Neural cell (in vitro differentiated cells): Measurements from ENCODE around the gene SNAP25. TPM values are rescaled to one million over a fixed set of nuclear protein-coding genes. Genes with fewer than 3 reads are reported as not detected.

Source experiments
- H2AFZ ChIP-seq: fragments of 200-600, 300-800 bp; sonication (generic), shearing (Covaris generic); 2 replicates; pipeline ENCODE4 v1.6.0; 2014; ENCODE audit warnings: low read depth, mild to moderate bottlenecking, antibody characterized with exemption, low read length, moderate library complexity
- H3F3A ChIP-seq: fragments of 200-600 bp; shearing (Covaris generic); 2 replicates; pipeline ENCODE4 v1.6.1; 2016; ENCODE audit warnings: mild to moderate bottlenecking, moderate library complexity, mixed read lengths, antibody characterized with exemption, low read length; ENCODE audit not compliant: insufficient read depth, poor library complexity, severe bottlenecking
- H3K27ac ChIP-seq: fragments of 200-600, 300-800 bp; sonication (generic), shearing (Covaris generic); 2 replicates; pipeline ENCODE4 v1.5.1; 2014; ENCODE audit warnings: mild to moderate bottlenecking, low read length, moderate library complexity
- H3K27me3 ChIP-seq: fragments of 300-800, 200-600 bp; sonication (generic), shearing (Covaris generic); 2 replicates; pipeline ENCODE4 v1.6.0; 2014; ENCODE audit warnings: mild to moderate bottlenecking, low read depth, low read length, moderate library complexity; ENCODE audit not compliant: insufficient read depth
- H3K36me3 ChIP-seq: fragments of 300-800, 200-600 bp; sonication (generic), shearing (Covaris generic); 2 replicates; pipeline ENCODE4 v1.5.1; 2014; ENCODE audit warnings: mild to moderate bottlenecking, antibody characterized with exemption, low read length, moderate library complexity; ENCODE audit not compliant: insufficient read depth
- H3K4me2 ChIP-seq: fragments of 300-800, 200-600 bp; sonication (generic), shearing (Covaris generic); 2 replicates; pipeline ENCODE4 v1.6.0; 2014; ENCODE audit warnings: mild to moderate bottlenecking, low read length
- H3K4me3 ChIP-seq: fragments of 300-800, 200-600 bp; sonication (generic), shearing (Covaris generic); 2 replicates; pipeline ENCODE4 v1.5.1; 2014; ENCODE audit warnings: mild to moderate bottlenecking, low read length, moderate library complexity
- H3K79me2 ChIP-seq: fragments of 200-600 bp; shearing (Covaris generic); replicated peaks from 2 replicates; pipeline ENCODE4 v1.6.0; 2014; ENCODE audit warnings: mild to moderate bottlenecking, low read length, moderate library complexity; ENCODE audit not compliant: insufficient read depth
- H3K9ac ChIP-seq: fragments of 300-800, 200-600 bp; sonication (generic), shearing (Covaris generic); 2 replicates; pipeline ENCODE4 v1.6.1; 2016; ENCODE audit warnings: mild to moderate bottlenecking, low read length, mixed read lengths
- H3K9me2 ChIP-seq: fragments of 200-600 bp; shearing (Covaris generic); 2 replicates; pipeline ENCODE4 v1.6.1; 2016; ENCODE audit warnings: mild to moderate bottlenecking, low read length, mixed read lengths; ENCODE audit not compliant: insufficient read depth
- H3K9me3 ChIP-seq: fragments of 200-600, 300-800 bp; sonication (generic), shearing (Covaris generic); 2 replicates; pipeline ENCODE4 v1.6.1; 2016; ENCODE audit warnings: mild to moderate bottlenecking, mixed run types, low read length, moderate library complexity, mixed read lengths
- H4K20me1 ChIP-seq: fragments of 200-600 bp; shearing (Covaris generic); 2 replicates; pipeline ENCODE4 v1.6.1; 2016; ENCODE audit warnings: mild to moderate bottlenecking, mixed run types; ENCODE audit not compliant: insufficient read depth
- CTCF ChIP-seq: fragments of 450-650 bp; IDR thresholded peaks from 2 replicates; pipeline ENCODE4 v1.5.1; 2014; ENCODE audit warnings: antibody characterized with exemption, mild to moderate bottlenecking, moderate library complexity; ENCODE audit not compliant: poor library complexity, severe bottlenecking
- EP300 ChIP-seq: fragments of 450-650 bp; conservative IDR thresholded peaks from 2 replicates; pipeline ENCODE4 v1.6.1; 2014; ENCODE audit warnings: antibody characterized with exemption, mild to moderate bottlenecking, moderate library complexity; ENCODE audit not compliant: poor library complexity, severe bottlenecking
- EZH2 ChIP-seq: fragments of 200-600, 300-800 bp; shearing (Covaris generic), sonication (generic); IDR thresholded peaks from 2 replicates; pipeline ENCODE4 v1.6.1; 2014; ENCODE audit warnings: antibody characterized with exemption, low read length, borderline replicate concordance, mild to moderate bottlenecking; ENCODE audit not compliant: insufficient read depth, poor library complexity, severe bottlenecking
- MXI1 ChIP-seq: fragments of 450-650 bp; conservative IDR thresholded peaks from 2 replicates; pipeline ENCODE4 v1.6.1; 2014; ENCODE audit warnings: antibody characterized with exemption, mild to moderate bottlenecking; ENCODE audit not compliant: poor library complexity, severe bottlenecking
- POLR2AphosphoS5 ChIP-seq: IDR thresholded peaks from 2 replicates; pipeline ENCODE4 v1.6.1; 2012
- RAD21 ChIP-seq: fragments of 450-650 bp; conservative IDR thresholded peaks from 2 replicates; pipeline ENCODE4 v1.6.1; 2014; ENCODE audit warnings: antibody characterized with exemption, mild to moderate bottlenecking, moderate library complexity
- REST ChIP-seq: IDR thresholded peaks from 2 replicates; pipeline ENCODE4 v1.6.1; 2012; ENCODE audit warnings: borderline replicate concordance
- SMC3 ChIP-seq: fragments of 450-650 bp; conservative IDR thresholded peaks from 2 replicates; pipeline ENCODE4 v1.6.1; 2014; ENCODE audit warnings: antibody characterized with exemption, mild to moderate bottlenecking, moderate library complexity; ENCODE audit not compliant: poor library complexity
- TAF1 ChIP-seq: IDR thresholded peaks from 2 replicates; pipeline ENCODE4 v1.6.1; 2012; ENCODE audit warnings: low read depth
- polyA plus RNA-seq: library from polyadenylated mRNA; depleted of rRNA; stranded (reverse); fragments of >200 nt; gene quantifications from 2 replicates; pipeline ENCODE4 v1.2.3, GENCODE V29; 2014

SNAP25 gene
- polyA plus RNA-seq, 1 donor from 2014 or later = 139 TPM

DNA sequence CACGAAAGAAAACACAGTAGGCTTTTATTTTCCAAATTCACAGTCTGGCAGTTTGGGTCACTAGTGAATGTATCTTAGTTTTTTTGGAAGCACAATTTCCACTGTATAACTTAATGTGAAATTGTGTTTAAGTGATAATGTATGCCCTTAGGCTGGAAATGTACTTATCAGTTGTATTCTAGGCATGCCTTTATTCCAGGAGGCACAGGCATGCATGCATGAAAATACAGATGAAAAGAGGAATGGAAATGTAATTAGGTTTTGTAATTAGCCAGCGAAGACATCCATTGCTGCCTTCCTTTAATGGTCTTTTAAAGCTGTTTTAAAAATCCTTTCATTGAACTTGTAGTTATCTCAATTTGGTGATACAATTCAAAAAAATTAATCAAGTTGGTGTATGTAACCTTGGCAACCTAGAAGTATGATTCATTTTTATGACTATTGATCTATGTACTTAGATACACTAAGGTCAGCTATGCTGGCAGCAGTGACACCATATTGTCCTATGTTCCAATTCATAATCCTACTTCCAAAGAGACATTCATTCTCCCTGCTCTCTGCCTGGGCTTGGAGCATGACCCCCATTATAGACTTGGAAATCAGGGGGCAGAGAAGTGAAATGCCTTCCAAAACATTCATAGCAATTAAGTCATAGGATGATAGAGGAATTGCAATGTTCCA, 73.1 kb downstream of the SNAP25 start:
- Histone ChIP-seq H3K9me2 (no peaks in the 10 kb centered on the region), H3K79me2 (no peaks in the 10 kb centered on the region), H3K4me2 (no peak overlapping the region), H4K20me1 (no peaks in the 10 kb centered on the region), H3K9ac (no peak overlapping the region), H3K27ac (no peak overlapping the region), H3F3A (no peaks in the 10 kb centered on the region), H2AFZ (no peak overlapping the region), H3K9me3 (no peaks in the 10 kb centered on the region), H3K36me3 (no peaks in the 10 kb centered on the region), H3K4me3 (no peak overlapping the region), H3K27me3 (no peaks in the 10 kb centered on the region)
- TF ChIP-seq REST (no peak), EP300 (no peak), SMC3 (no peak), RAD21 (no peak), POLR2AphosphoS5 (no peak), CTCF (no peak), TAF1 (no peak), MXI1 (no peak), EZH2 (no peak)

DNA sequence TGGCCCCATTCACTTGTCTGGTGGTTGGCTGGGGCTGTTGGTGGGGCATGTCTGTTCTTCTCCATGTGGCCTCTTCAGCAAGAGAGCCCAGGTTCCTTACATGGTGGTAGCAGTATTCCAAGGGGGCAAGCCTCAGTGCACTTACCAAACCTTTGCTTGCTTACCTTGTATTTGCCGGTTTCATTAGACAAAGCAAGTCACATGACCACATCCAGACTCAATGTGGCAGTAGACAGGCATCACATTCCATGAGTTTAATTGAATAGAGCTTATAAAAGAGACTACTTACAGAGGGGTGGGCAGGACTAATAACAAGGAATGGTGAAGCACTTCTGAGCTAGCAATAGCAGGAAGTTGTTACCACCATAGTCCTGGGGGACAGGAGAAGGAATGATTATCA, 78.6 kb downstream of the SNAP25 start:
- Histone ChIP-seq H3K36me3 (no peaks in the 10 kb centered on the region), H3K4me3 (no peak overlapping the region), H4K20me1 (no peaks in the 10 kb centered on the region), H3K27me3 (no peaks in the 10 kb centered on the region), H3K79me2 (no peaks in the 10 kb centered on the region), H2AFZ (no peak overlapping the region), H3F3A (no peaks in the 10 kb centered on the region), H3K9me2 (no peaks in the 10 kb centered on the region), H3K9ac (no peak overlapping the region), H3K4me2 (no peak overlapping the region), H3K9me3 (no peaks in the 10 kb centered on the region), H3K27ac (no peak overlapping the region)
- TF ChIP-seq EP300 = no peak
- no peak for TF ChIP-seq SMC3
- no peak for TF ChIP-seq POLR2AphosphoS5
- TF ChIP-seq EZH2 = no peak
- no peak for TF ChIP-seq REST
- no peak for TF ChIP-seq MXI1
- no peak for TF ChIP-seq RAD21
